Gastroesophageal sphincter (tissue), 3 donors: Measurements from ENCODE around the gene PLS3.

ENCODE experiments used
- EP300 ChIP-seq: sonication (generic); formaldehyde crosslinking; IDR thresholded peaks from one replicate; pipeline ENCODE4 v1.6.1; 2017; ENCODE audit warnings: antibody characterized with exemption, mild to moderate bottlenecking
- POLR2A ChIP-seq, 2 donors: fragments of 450-650 bp; IDR thresholded peaks; one replicate each; pipeline ENCODE4 v1.6.1; 2017; ENCODE audit warnings: antibody characterized with exemption in 2 of 2, mild to moderate bottlenecking in 2 of 2, moderate library complexity in 1 of 2
- POLR2AphosphoS5 ChIP-seq: sonication (generic); formaldehyde crosslinking; IDR thresholded peaks from one replicate; pipeline ENCODE4 v1.6.1; 2017; ENCODE audit warnings: antibody characterized with exemption
- TF ChIP-seq, protein P1 (sequence below), 4 experiments: fragments of 200-600 bp in 2 of 4; fragments of 450-650 bp in 2 of 4; sonication (generic) in 1 of 4; IDR thresholded peaks; one replicate each; pipeline ENCODE4 v1.5.1; 2017 to 2019; ENCODE audit warnings: antibody characterized with exemption in 4 of 4, mild to moderate bottlenecking in 2 of 4, moderate library complexity in 2 of 4

DNA sequence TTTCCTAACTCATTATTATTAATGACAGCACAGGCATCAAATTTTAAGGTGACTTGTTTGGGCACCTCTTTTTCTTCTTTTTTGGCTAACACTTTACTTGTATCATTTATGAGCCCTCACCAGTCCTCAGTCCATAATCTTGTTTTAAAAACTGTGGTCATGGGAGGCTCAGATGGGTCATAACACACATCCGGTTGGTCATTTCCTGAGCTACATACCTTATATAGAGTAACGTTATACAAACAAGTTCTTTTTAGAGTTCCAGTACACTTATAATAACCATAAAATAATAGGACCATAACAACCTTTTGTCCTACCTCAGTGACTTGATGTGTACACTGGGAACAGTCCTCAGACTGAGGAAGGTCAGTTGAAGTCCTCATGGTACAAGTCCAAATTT, 21.1 kb upstream of the PLS3 start:
- TF ChIP-seq, protein P1, sequence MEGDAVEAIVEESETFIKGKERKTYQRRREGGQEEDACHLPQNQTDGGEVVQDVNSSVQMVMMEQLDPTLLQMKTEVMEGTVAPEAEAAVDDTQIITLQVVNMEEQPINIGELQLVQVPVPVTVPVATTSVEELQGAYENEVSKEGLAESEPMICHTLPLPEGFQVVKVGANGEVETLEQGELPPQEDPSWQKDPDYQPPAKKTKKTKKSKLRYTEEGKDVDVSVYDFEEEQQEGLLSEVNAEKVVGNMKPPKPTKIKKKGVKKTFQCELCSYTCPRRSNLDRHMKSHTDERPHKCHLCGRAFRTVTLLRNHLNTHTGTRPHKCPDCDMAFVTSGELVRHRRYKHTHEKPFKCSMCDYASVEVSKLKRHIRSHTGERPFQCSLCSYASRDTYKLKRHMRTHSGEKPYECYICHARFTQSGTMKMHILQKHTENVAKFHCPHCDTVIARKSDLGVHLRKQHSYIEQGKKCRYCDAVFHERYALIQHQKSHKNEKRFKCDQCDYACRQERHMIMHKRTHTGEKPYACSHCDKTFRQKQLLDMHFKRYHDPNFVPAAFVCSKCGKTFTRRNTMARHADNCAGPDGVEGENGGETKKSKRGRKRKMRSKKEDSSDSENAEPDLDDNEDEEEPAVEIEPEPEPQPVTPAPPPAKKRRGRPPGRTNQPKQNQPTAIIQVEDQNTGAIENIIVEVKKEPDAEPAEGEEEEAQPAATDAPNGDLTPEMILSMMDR (IDR thresholded peaks at IDR 0.05), result no peak
- TF ChIP-seq POLR2AphosphoS5, result no peak
- no peak for TF ChIP-seq POLR2A (IDR thresholded peaks at IDR 0.05)
- no peak for TF ChIP-seq EP300
